PFSK-1 (cell line): ENCODE results near the gene PCNT.

Source experiments
- FOXP2 ChIP-seq: optimal IDR thresholded peaks from 2 replicates; pipeline ENCODE3; 2011; ENCODE audit warnings: borderline replicate concordance, control low read depth, inconsistent platforms; ENCODE audit not compliant: insufficient read depth; ENCODE audit errors: extremely low read length, extremely low read depth
- POLR2AphosphoS5 ChIP-seq: IDR thresholded peaks from 2 replicates; pipeline ENCODE4 v1.6.1; 2012; ENCODE audit warnings: low read depth, mild to moderate bottlenecking, control low read depth, low read length, moderate library complexity
- REST ChIP-seq, 2 experiments: IDR thresholded peaks; 2 replicates each; pipeline versions ENCODE4 v1.6.1 to v1.8.0; 2011 to 2012; ENCODE audit warnings: low read depth in 2 of 2, low read length in 2 of 2, control low read depth in 1 of 2, inconsistent platforms in 1 of 2, mild to moderate bottlenecking in 1 of 2, moderate library complexity in 1 of 2; ENCODE audit not compliant: insufficient read depth in 1 of 2
- SIN3A ChIP-seq: IDR thresholded peaks from 2 replicates; pipeline ENCODE4 v1.6.1; 2012; ENCODE audit warnings: mild to moderate bottlenecking, low read length, moderate library complexity, borderline replicate concordance; ENCODE audit not compliant: insufficient read depth
- TAF1 ChIP-seq: IDR thresholded peaks from 2 replicates; pipeline ENCODE4 v1.6.1; 2012; ENCODE audit warnings: low read length, control low read depth, borderline replicate concordance; ENCODE audit not compliant: insufficient read depth

Gene PCNT

GRCh38 chr21:46379105-46379504 is 55.1 kb downstream of the PCNT start:
- TF ChIP-seq SIN3A (no peak), TAF1 (no peak), FOXP2 (no peak), REST (IDR thresholded peaks at IDR 0.05; ENCODE audit: insufficient read depth in 1 of 2, low read depth in 2 of 2, low read length in 2 of 2) (no peak), POLR2AphosphoS5 (no peak)

- TF ChIP-seq FOXP2 (no peak), REST (IDR thresholded peaks at IDR 0.05; ENCODE audit: insufficient read depth in 1 of 2, low read depth in 2 of 2, low read length in 2 of 2) (no peak), SIN3A (no peak), POLR2AphosphoS5 (no peak), TAF1 (no peak)
Measured at GRCh38 chr21:46379691-46380090, 55.7 kb downstream of the PCNT start.

DNA sequence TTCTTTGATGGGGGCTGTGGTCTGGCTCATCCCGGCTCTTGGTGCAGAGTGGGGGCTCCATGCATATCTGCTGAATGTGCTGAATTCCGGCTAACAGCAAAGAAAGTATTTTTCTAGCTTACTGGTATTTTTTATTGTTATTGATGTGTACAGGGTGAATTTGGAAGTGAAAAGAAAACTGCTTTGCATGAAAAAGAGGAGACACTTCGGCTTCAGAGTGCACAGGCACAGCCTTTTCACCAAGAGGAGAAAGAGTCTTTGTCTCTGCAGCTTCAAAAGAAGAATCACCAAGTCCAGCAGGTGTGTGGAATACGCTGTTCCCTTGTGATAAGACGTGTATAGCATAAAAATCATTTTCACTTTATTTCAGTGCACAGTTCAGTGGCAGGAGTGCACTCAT is 57.6 kb downstream of the PCNT start:
- no peak for TF ChIP-seq TAF1
- TF ChIP-seq SIN3A = no peak
- no peak for TF ChIP-seq POLR2AphosphoS5
- TF ChIP-seq REST (IDR thresholded peaks at IDR 0.05; ENCODE audit: insufficient read depth in 1 of 2, low read depth in 2 of 2, low read length in 2 of 2) = no peak
- no peak for TF ChIP-seq FOXP2

DNA sequence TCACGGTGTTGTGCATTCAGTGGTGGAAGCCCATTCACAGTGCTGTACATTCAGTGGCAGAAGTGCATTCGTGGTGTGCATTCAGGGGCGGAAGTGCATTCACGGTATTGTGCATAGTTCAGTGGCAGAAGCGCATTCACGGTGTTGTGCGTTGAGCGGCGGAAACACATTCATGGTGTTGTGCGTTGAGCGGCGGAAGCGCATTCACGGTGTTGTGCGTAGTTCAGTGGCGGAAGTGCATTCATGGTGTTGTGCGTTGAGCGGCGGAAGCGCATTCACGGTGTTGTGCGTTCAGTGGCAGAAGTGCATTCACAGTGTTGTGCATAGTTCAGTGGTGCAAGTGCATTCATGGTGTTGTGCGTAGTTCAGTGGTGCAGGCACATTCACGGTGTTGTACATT is 60.6 kb downstream of the PCNT start:
- no peak for TF ChIP-seq POLR2AphosphoS5
- no peak for TF ChIP-seq REST (IDR thresholded peaks at IDR 0.05; ENCODE audit: insufficient read depth in 1 of 2, low read depth in 2 of 2, low read length in 2 of 2)
